H1 (cell line): ENCODE measurements around the gene IGFALS. TPM values are rescaled to one million over a fixed set of nuclear protein-coding genes. Genes with fewer than 3 reads are reported as not detected.

Experiments used
- CTCF ChIA-PET: fragments of 300-600 bp; sonication (Branson Sonifier 250); formaldehyde crosslinking; loops from one replicate; lab custom pipeline; 2021; ENCODE audit not compliant: partially characterized antibody; lab: Charles Lee
- POLR2A ChIA-PET: fragments of 300-600 bp; sonication (Branson Sonifier 250); formaldehyde crosslinking; loops from one replicate; lab custom pipeline; 2021; ENCODE audit warnings: inconsistent platforms; ENCODE audit not compliant: partially characterized antibody; lab: Charles Lee
- DNase-seq, 2 experiments: peaks; one replicate each; pipeline versions ENCODE4 v3.0.0 to v3.0.0-alpha.2; 2010 to 2022; ENCODE audit warnings: low spot score in 2 of 2, low read depth in 1 of 2, mixed read lengths in 1 of 2
- FAIRE-seq: peaks from 2 replicates; lab custom pipeline; 2011; peaks lifted over from hg19 to GRCh38; lab: Jason Lieb, UNC
- H2AFZ ChIP-seq: 2 replicates; pipeline ENCODE4 v1.8.1; 2012; ENCODE audit warnings: low read length, inconsistent platforms
- H2AK5ac ChIP-seq: 2 replicates; pipeline ENCODE4 v1.6.1; 2013; ENCODE audit warnings: low read depth, low read length
- H2BK120ac ChIP-seq: replicated peaks from 2 replicates; pipeline ENCODE3; 2013; ENCODE audit warnings: low read depth, low read length, inconsistent platforms
- H2BK12ac ChIP-seq: 2 replicates; pipeline ENCODE4 v1.6.1; 2013; ENCODE audit warnings: low read depth, low read length
- H2BK15ac ChIP-seq: 2 replicates; pipeline ENCODE4 v1.6.1; 2013; ENCODE audit warnings: low read length
- H2BK20ac ChIP-seq: 2 replicates; pipeline ENCODE4 v1.6.1; 2013; ENCODE audit warnings: low read length
- H2BK5ac ChIP-seq: 2 replicates; pipeline ENCODE4 v1.6.1; 2013; ENCODE audit warnings: low read depth, low read length
- H3K14ac ChIP-seq: 2 replicates; pipeline ENCODE4 v1.6.1; 2013; ENCODE audit warnings: inconsistent platforms; ENCODE audit not compliant: insufficient read length
- H3K18ac ChIP-seq: 2 replicates; pipeline ENCODE4 v1.6.1; 2013; ENCODE audit warnings: low read length; ENCODE audit errors: extremely low read depth
- H3K23ac ChIP-seq: 2 replicates; pipeline ENCODE4 v1.6.1; 2013; ENCODE audit warnings: inconsistent platforms; ENCODE audit not compliant: insufficient read length
- H3K23me2 ChIP-seq: 2 replicates; pipeline ENCODE4 v1.6.1; 2013; ENCODE audit warnings: low read depth, low read length
- H3K27ac ChIP-seq: 2 replicates; pipeline ENCODE4 v1.6.1; 2011; ENCODE audit warnings: low read depth, low read length, inconsistent platforms
- H3K27me3 ChIP-seq, 4 experiments: replicated peaks in 1 of 4; 1 replicate in 1 of 4; 2 replicates in 3 of 4; pipeline versions ENCODE4 v1.6.1 to v1.8.1; 2011 to 2013; ENCODE audit warnings: low read length in 3 of 4, mild to moderate bottlenecking in 3 of 4, inconsistent platforms in 2 of 4, mixed read lengths in 2 of 4, moderate library complexity in 1 of 4; ENCODE audit not compliant: control insufficient read depth in 3 of 4, insufficient read depth in 3 of 4; ENCODE audit errors: extremely low read depth in 1 of 4
- H3K36me3 ChIP-seq, 4 experiments: 2 replicates each; pipeline versions ENCODE4 v1.6.1 to v1.8.1; 2011 to 2013; ENCODE audit warnings: mild to moderate bottlenecking in 4 of 4, low read length in 3 of 4, moderate library complexity in 2 of 4, control low read depth in 1 of 4, inconsistent platforms in 1 of 4; ENCODE audit not compliant: insufficient read depth in 4 of 4, control insufficient read depth in 2 of 4
- H3K4ac ChIP-seq: replicated peaks from 2 replicates; pipeline ENCODE3; 2013; ENCODE audit warnings: low read length, low read depth, mixed read lengths, inconsistent platforms; ENCODE audit not compliant: insufficient read length
- H3K4me1 ChIP-seq, 4 experiments: replicated peaks in 1 of 4; 1 replicate in 1 of 4; 2 replicates in 3 of 4; pipeline versions ENCODE4 v1.6.1 to v1.8.1; 2011 to 2013; ENCODE audit warnings: low read length in 3 of 4, inconsistent platforms in 2 of 4, mixed read lengths in 1 of 4; ENCODE audit not compliant: insufficient read depth in 4 of 4, control insufficient read depth in 3 of 4
- H3K4me2 ChIP-seq, 2 experiments: 2 replicates each; pipeline versions ENCODE4 v1.6.1 to v1.8.1; 2011 to 2013; ENCODE audit warnings: low read depth in 2 of 2, low read length in 2 of 2, control low read depth in 1 of 2, inconsistent platforms in 1 of 2, mild to moderate bottlenecking in 1 of 2; ENCODE audit not compliant: insufficient read depth in 1 of 2
- H3K4me3 ChIP-seq, 4 experiments: fragments of 200-600, 300-600 bp in 1 of 4; sonication (generic), shearing (Covaris generic), sonication (Bioruptor Twin) in 1 of 4; 2 replicates each; pipeline versions ENCODE4 v1.5.1 to v1.8.1; 2011 to 2016; ENCODE audit warnings: low read length in 4 of 4, low read depth in 3 of 4, control low read depth in 2 of 4, inconsistent platforms in 2 of 4, mild to moderate bottlenecking in 2 of 4, mixed read lengths in 1 of 4, moderate library complexity in 1 of 4; ENCODE audit not compliant: insufficient read depth in 2 of 4; ENCODE audit errors: extremely low read depth in 1 of 4
- H3K56ac ChIP-seq: replicated peaks from 2 replicates; pipeline ENCODE3; 2013; ENCODE audit warnings: low read depth, mild to moderate bottlenecking, mixed read lengths, low read length, inconsistent platforms; ENCODE audit not compliant: insufficient read length
- H3K79me1 ChIP-seq: 2 replicates; pipeline ENCODE4 v1.6.1; 2013; ENCODE audit warnings: low read depth, low read length, control low read depth
- H3K79me2 ChIP-seq, 2 experiments: 2 replicates each; pipeline versions ENCODE4 v1.6.1 to v1.8.1; 2012 to 2013; ENCODE audit warnings: low read length in 2 of 2, mild to moderate bottlenecking in 2 of 2, inconsistent platforms in 1 of 2; ENCODE audit not compliant: insufficient read depth in 2 of 2, control insufficient read depth in 1 of 2
- H3K9ac ChIP-seq, 4 experiments: replicated peaks in 1 of 4; 1 replicate in 1 of 4; 2 replicates in 3 of 4; pipeline versions ENCODE4 v1.6.1 to v1.8.1; 2011 to 2013; ENCODE audit warnings: low read depth in 3 of 4, low read length in 3 of 4, control low read depth in 2 of 4, mild to moderate bottlenecking in 2 of 4, moderate library complexity in 2 of 4, inconsistent platforms in 1 of 4; ENCODE audit errors: extremely low read depth in 1 of 4
- H3K9me3 ChIP-seq, 2 experiments: 2 replicates each; pipeline versions ENCODE4 v1.6.1 to v1.8.1; 2012 to 2013; ENCODE audit warnings: mild to moderate bottlenecking in 2 of 2, moderate library complexity in 2 of 2, control low read depth in 1 of 2, inconsistent platforms in 1 of 2, low read depth in 1 of 2, low read length in 1 of 2, mixed read lengths in 1 of 2; ENCODE audit not compliant: insufficient read depth in 2 of 2
- H4K20me1 ChIP-seq, 2 experiments: replicated peaks in 1 of 2; 2 replicates each; pipeline versions ENCODE3 to v1.8.1; 2011 to 2013; ENCODE audit warnings: inconsistent platforms in 2 of 2, low read length in 2 of 2, mild to moderate bottlenecking in 1 of 2; ENCODE audit not compliant: insufficient read depth in 2 of 2, control insufficient read depth in 1 of 2
- H4K5ac ChIP-seq: 2 replicates; pipeline ENCODE4 v1.6.1; 2013; ENCODE audit warnings: low read length, low read depth, mixed read lengths, inconsistent platforms; ENCODE audit not compliant: insufficient read length
- H4K8ac ChIP-seq: 2 replicates; pipeline ENCODE4 v1.8.0; 2013; ENCODE audit warnings: mild to moderate bottlenecking, moderate library complexity, low read length, inconsistent platforms; ENCODE audit not compliant: insufficient read depth; ENCODE audit errors: extremely low read depth
- H4K91ac ChIP-seq: replicated peaks from 2 replicates; pipeline ENCODE3; 2013; ENCODE audit warnings: low read length, mixed read lengths, inconsistent platforms; ENCODE audit not compliant: insufficient read length
- EZH2 ChIP-seq: fragments of 200-600 bp; sonication (generic); IDR thresholded peaks from 2 replicates; pipeline ENCODE4 v1.7.1; 2012; ENCODE audit warnings: low read depth, mild to moderate bottlenecking, moderate library complexity, low read length, inconsistent platforms; ENCODE audit not compliant: severe bottlenecking
- FOSL1 ChIP-seq: IDR thresholded peaks from 2 replicates; pipeline ENCODE4 v1.6.1; 2011; ENCODE audit warnings: mild to moderate bottlenecking, low read depth, low read length, moderate library complexity; ENCODE audit not compliant: insufficient read depth
- GABPA ChIP-seq: IDR thresholded peaks from 2 replicates; pipeline ENCODE4 v1.6.1; 2011; ENCODE audit warnings: mild to moderate bottlenecking, low read length, moderate library complexity, borderline replicate concordance; ENCODE audit not compliant: insufficient read depth
- GTF2F1 ChIP-seq: IDR thresholded peaks from 2 replicates; pipeline ENCODE4 v1.6.1; 2012; ENCODE audit warnings: low read depth, low read length, improper control_type of control experiment, borderline replicate concordance
- KDM5A ChIP-seq: fragments of 200-600 bp; IDR thresholded peaks from 2 replicates; pipeline ENCODE4 v1.7.1; 2012; ENCODE audit warnings: mild to moderate bottlenecking, low read length, inconsistent platforms, mixed read lengths
- NANOG ChIP-seq: IDR thresholded peaks from 2 replicates; pipeline ENCODE4 v1.6.1; 2011; ENCODE audit warnings: low read length, low read depth, mild to moderate bottlenecking, inconsistent platforms; ENCODE audit not compliant: insufficient read depth, poor library complexity, severe bottlenecking
- SUZ12 ChIP-seq: fragments of 200-600 bp; sonication (generic); IDR thresholded peaks from 2 replicates; pipeline ENCODE4 v1.6.1; 2012; ENCODE audit warnings: mild to moderate bottlenecking, inconsistent platforms, low read length, moderate library complexity, mixed read lengths
- ZNF274 ChIP-seq: IDR thresholded peaks from 2 replicates; pipeline ENCODE4 v1.7.0; 2012; ENCODE audit warnings: low read length, borderline replicate concordance; ENCODE audit errors: extremely low read depth
- WGBS, 2 experiments: shearing (Covaris generic) in 1 of 2; methylation state at CpG; one replicate each; pipeline versions ENCODE4 v1.1.6 to v1.1.7; 2013 to 2015; ENCODE audit warnings: low lambda C conversion rate in 2 of 2, mixed read lengths in 2 of 2, inconsistent platforms in 1 of 2, low coverage in 1 of 2, missing lambda C conversion rate in 1 of 2; ENCODE audit not compliant: insufficient replicate concordance in 2 of 2, insufficient coverage in 1 of 2, insufficient read length in 1 of 2; ENCODE audit errors: extremely low coverage in 1 of 2, missing lambda C conversion rate in 1 of 2; 5-methylcytosine and 5-hydroxymethylcytosine counted together
- polyA plus RNA-seq, 7 experiments: library from polyadenylated mRNA; depleted of rRNA in 3 of 7; stranded (reverse) in 5 of 7; unstranded in 2 of 7; fragments of >200 nt in 5 of 7; fragments of 200-250 nt in 2 of 7; gene quantifications; 1 replicate in 5 of 7; 2 replicates in 1 of 7; 4 replicates in 1 of 7; pipeline versions ENCODE4 v1.2.1 to v1.2.3, GENCODE V29; 2011 to 2013; ENCODE audit warnings: missing spikeins in 2 of 7, mixed read lengths in 2 of 7
- total RNA-seq: library from RNA; stranded (reverse); fragmentation: NEBNext Ultra II Directional; extraction: Animal tissue kit (Norgen Biotek cat#: 25700); gene quantifications from 2 replicates; pipeline ENCODE4 v1.2.1, GENCODE V29; 2021

Gene IGFALS
- total and polyA plus RNA-seq, 2 of the 8 experiments (the other 6 are each of a cell fraction or from before 2014, with no cell fraction given): not detected

- CTCF ChIA-PET: interaction anchor here (0.6 to 2.2 kb wide), 6 partner anchors 16 to 48 kb away, joined by 3 to 6 read pairs (median 5); partner anchors contain the start of genes EME2 and MRPS34
- H3K4me3 ChIP-seq: no peak overlapping the region
- FAIRE-seq (no peak), DNase-seq (no peak)
- no peak overlapping the region for H2AFZ ChIP-seq
- H4K91ac ChIP-seq: no peak overlapping the region
- H3K56ac ChIP-seq: no peak overlapping the region
- no peak overlapping the region for H3K4me2 ChIP-seq
- peaks cover 0 to 20% (median 0%) of the 10 kb centered on the region in 4 experiments; a peak in 2 of 8 replicates for H3K36me3 ChIP-seq
- no peaks in the 10 kb centered on the region for H3K23me2 ChIP-seq
- H3K18ac ChIP-seq: no peak overlapping the region
- H2AK5ac ChIP-seq: no peak overlapping the region
- H4K20me1 ChIP-seq: peaks cover 0 to 2% of the 10 kb centered on the region in 2 experiments
- no peaks in the 10 kb centered on the region for H3K79me2 ChIP-seq
- POLR2A ChIA-PET: interaction anchor here (3.3 to 4.2 kb wide), 3 partner anchors 12 to 23 kb away, joined by 19 to 26 read pairs (median 26); partner anchors contain the start of genes EME2, MRPS34, NME3 and NUBP2
- H3K9ac ChIP-seq: no peak overlapping the region
- no peak overlapping the region for H2BK120ac ChIP-seq
- H3K27ac ChIP-seq: no peak overlapping the region
- H3K79me1 ChIP-seq: no peaks in the 10 kb centered on the region; the same call in 1 of the 2 replicates
- H2BK15ac ChIP-seq: no peak overlapping the region
- no peak overlapping the region for H2BK5ac ChIP-seq
- H2BK12ac ChIP-seq: no peak overlapping the region
- H4K8ac ChIP-seq: no peak overlapping the region; the same call in 1 of the 2 replicates
- peaks cover 12 to 13% of the 10 kb centered on the region in 2 experiments for H3K9me3 ChIP-seq
- H3K27me3 ChIP-seq: no peaks in the 10 kb centered on the region
- H3K23ac ChIP-seq: no peak overlapping the region
- H3K14ac ChIP-seq: no peak overlapping the region
- no peaks in the 10 kb centered on the region for H3K4me1 ChIP-seq
- H2BK20ac ChIP-seq: no peak overlapping the region
- WGBS, 2 experiments: 78% methylated on average over 11 of the region's 18 CpGs; no CpG with 5 or more reads in 1 of the 2 experiments
- H3K4ac ChIP-seq: no peak overlapping the region
- H4K5ac ChIP-seq: no peak overlapping the region
- TF ChIP-seq EZH2 (no peak), NANOG (no peak), KDM5A (no peak), GTF2F1 (no peak), SUZ12 (no peak), GABPA (no peak), FOSL1 (no peak), ZNF274 (no peak)
These were observed 841 bp upstream of the IGFALS start for GRCh38 chr16:1794221-1794871.
